ENCODE data around the gene DNAAF6. TPM values are rescaled to one million over a fixed set of nuclear protein-coding genes. Genes with fewer than 3 reads are reported as not detected.
"Not testable (repeated sequence)": the region's sequence is repeated elsewhere in the genome, so short reads cannot be mapped to it uniquely, and the experiment has no call there.

The DNAAF6 gene
- total RNA-seq (2014; rRNA removed; shearing (Covaris generic)): not detected in 2 replicates

GRCh38 chrX:107205770-107206696 lies at the start of gene DNAAF6, which contains the start of gene NUP62CL:
DNAAF6 (plus strand) TSS chrX:107206611; CDS start chrX:107212876, 6,265 bp downstream.
NUP62CL (minus strand) TSS chrX:107206433; CDS start chrX:107175146, 31,287 bp downstream.
- no peak for DNase-seq (ENCODE audit: low read depth)

- not testable (repeated sequence) for DNase-seq (ENCODE audit: low read depth)
Measured at GRCh38 chrX:107157618-107158017, 48.8 kb upstream of the DNAAF6 start.

- no peak for DNase-seq (ENCODE audit: low read depth)
Measured at GRCh38 chrX:107167163-107167921, 39.1 kb upstream of the DNAAF6 start.

- DNase-seq (ENCODE audit: low read depth): no peak
Measured at GRCh38 chrX:107168257-107168656, 38.2 kb upstream of the DNAAF6 start.

- DNase-seq (ENCODE audit: low read depth): no peak
Measured at GRCh38 chrX:107168712-107169111, 37.7 kb upstream of the DNAAF6 start.

- no peak for DNase-seq (ENCODE audit: low read depth)
Measured at GRCh38 chrX:107171369-107172102, 34.9 kb upstream of the DNAAF6 start.

GRCh38 chrX:107197319-107197718 lies 9.1 kb upstream of the DNAAF6 start:
- DNase-seq (ENCODE audit: low read depth): no peak

- DNase-seq (ENCODE audit: low read depth): not testable (repeated sequence)
Measured at GRCh38 chrX:107198074-107198473, 8.3 kb upstream of the DNAAF6 start.

- DNase-seq (ENCODE audit: low read depth): no peak
Measured at GRCh38 chrX:107199491-107199890, 6.9 kb upstream of the DNAAF6 start.

GRCh38 chrX:107204068-107204605 lies 2.3 kb upstream of the DNAAF6 start:
- DNase-seq (ENCODE audit: low read depth): no peak

- no peak for DNase-seq (ENCODE audit: low read depth)
Measured at GRCh38 chrX:107206697-107207065, 270 bp downstream of the DNAAF6 start.

- DNase-seq (ENCODE audit: low read depth): no peak
Measured at GRCh38 chrX:107207089-107207488, 678 bp downstream of the DNAAF6 start.

GRCh38 chrX:107207943-107208342 lies 1.5 kb downstream of the DNAAF6 start:
- DNase-seq (ENCODE audit: low read depth): no peak

GRCh38 chrX:107213477-107213876 lies 7.1 kb downstream of the DNAAF6 start:
- no peak for DNase-seq (ENCODE audit: low read depth)

- no peak for DNase-seq (ENCODE audit: low read depth)
Measured at GRCh38 chrX:107226757-107227156, 20.3 kb downstream of the DNAAF6 start.

- DNase-seq (ENCODE audit: low read depth): no peak
Measured at GRCh38 chrX:107227780-107228485, 21.5 kb downstream of the DNAAF6 start.

GRCh38 chrX:107228486-107228819 lies 22.0 kb downstream of the DNAAF6 start:
- DNase-seq (ENCODE audit: low read depth): no peak

GRCh38 chrX:107272431-107272921 lies 66.1 kb downstream of the DNAAF6 start:
- DNase-seq (ENCODE audit: low read depth): no peak

GRCh38 chrX:107273795-107274194 lies 67.4 kb downstream of the DNAAF6 start:
- DNase-seq (ENCODE audit: low read depth): no peak

- DNase-seq (ENCODE audit: low read depth): no peak
Measured at GRCh38 chrX:107288676-107289075, 82.3 kb downstream of the DNAAF6 start.

- DNase-seq (ENCODE audit: low read depth): no peak
Measured at GRCh38 chrX:107290019-107290418, 83.6 kb downstream of the DNAAF6 start.
